Muscle of leg (tissue), 11 donors: ENCODE data around the gene SLC12A5. TPM values are rescaled to one million over a fixed set of nuclear protein-coding genes. Genes with fewer than 3 reads are reported as not detected.
A peak's percentile ranks its signal among the peaks of the same experiment; 100 is the strongest.
"Not testable (repeated sequence)": the region's sequence is repeated elsewhere in the genome, so short reads cannot be mapped to it uniquely, and the experiment has no call there.

ENCODE experiments used
- DNase-seq: peaks from one replicate; pipeline ENCODE4 v3.0.0; 2013
- H3K27ac ChIP-seq: one replicate; pipeline ENCODE4 v1.5.1; 2013; ENCODE audit warnings: mild to moderate bottlenecking, low read length, control low read depth
- H3K27me3 ChIP-seq: one replicate; pipeline ENCODE4 v1.6.1; 2013; ENCODE audit warnings: low read length; ENCODE audit not compliant: control insufficient read depth, insufficient read depth
- H3K36me3 ChIP-seq: one replicate; pipeline ENCODE4 v1.6.1; 2013; ENCODE audit warnings: low read length; ENCODE audit not compliant: control insufficient read depth, insufficient read depth
- H3K4me1 ChIP-seq: one replicate; pipeline ENCODE4 v1.6.1; 2013; ENCODE audit warnings: low read length; ENCODE audit not compliant: control insufficient read depth, insufficient read depth
- H3K4me3 ChIP-seq: one replicate; pipeline ENCODE4 v1.5.1; 2013; ENCODE audit warnings: low read length, control low read depth
- H3K9me3 ChIP-seq: replicated peaks from 2 replicates; pipeline ENCODE4 v1.6.1; 2013; ENCODE audit warnings: low read depth, low read length; ENCODE audit not compliant: control insufficient read depth
- WGBS: methylation state at CpG from one replicate; pipeline ENCODE4 v1.1.5; 2013; ENCODE audit warnings: missing lambda C conversion rate; ENCODE audit not compliant: insufficient coverage; 5-methylcytosine and 5-hydroxymethylcytosine counted together
- polyA plus RNA-seq, 8 donors: library from polyadenylated mRNA; unstranded; fragments of 120-200 nt; gene quantifications; one replicate each; pipeline versions ENCODE4 v1.2.1 to v1.2.3, GENCODE V29; 2013; ENCODE audit warnings: inconsistent platforms in 1 of 8, low replicate concordance in 1 of 8; ENCODE audit not compliant: insufficient read length in 8 of 8, insufficient read depth in 1 of 8
- total RNA-seq: library from RNA; stranded (reverse); fragments of 120-200 nt; gene quantifications from one replicate; pipeline ENCODE4 v1.2.4, GENCODE V29; 2013

The SLC12A5 gene
- total and polyA plus RNA-seq, 9 donors, result 0.13 to 2.3 (median 1.3) TPM

DNA sequence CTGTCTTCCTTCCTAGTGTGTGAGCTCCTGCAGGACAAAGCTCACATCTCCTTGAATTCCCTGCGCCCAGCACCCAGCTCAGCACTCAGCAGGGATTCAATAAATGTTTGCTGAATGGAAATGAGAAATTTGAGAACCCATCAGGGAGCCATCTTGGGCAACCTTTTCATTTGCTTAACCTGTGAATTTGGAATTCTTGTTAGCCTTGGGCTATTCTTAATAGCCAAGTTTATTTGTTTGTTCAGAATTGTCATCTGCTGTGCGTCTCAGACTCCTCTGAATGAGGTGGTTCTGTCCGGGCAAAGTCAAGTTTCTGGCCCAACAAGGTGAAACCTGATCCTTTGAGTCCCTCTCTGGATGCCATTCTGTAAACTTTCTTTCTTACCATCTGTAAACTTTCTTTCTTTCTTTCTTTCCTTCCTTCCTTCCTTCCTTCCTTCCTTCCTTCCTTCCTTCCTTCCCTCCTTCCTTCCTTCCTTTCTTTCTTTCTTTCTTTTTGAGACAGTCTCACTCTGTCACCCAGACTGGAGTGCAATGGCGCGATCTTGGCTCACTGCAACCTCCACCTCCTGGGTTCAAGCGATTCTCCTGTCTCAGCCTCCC, 33.4 kb upstream of the SLC12A5 start:
- H3K9me3 ChIP-seq, H3K4me1 ChIP-seq, H3K36me3 ChIP-seq, H3K27ac ChIP-seq, H3K4me3 ChIP-seq, H3K27me3 ChIP-seq, DNase-seq: not testable (repeated sequence)
- no CpG with 5 or more reads among the region's 6 CpGs for WGBS

DNA sequence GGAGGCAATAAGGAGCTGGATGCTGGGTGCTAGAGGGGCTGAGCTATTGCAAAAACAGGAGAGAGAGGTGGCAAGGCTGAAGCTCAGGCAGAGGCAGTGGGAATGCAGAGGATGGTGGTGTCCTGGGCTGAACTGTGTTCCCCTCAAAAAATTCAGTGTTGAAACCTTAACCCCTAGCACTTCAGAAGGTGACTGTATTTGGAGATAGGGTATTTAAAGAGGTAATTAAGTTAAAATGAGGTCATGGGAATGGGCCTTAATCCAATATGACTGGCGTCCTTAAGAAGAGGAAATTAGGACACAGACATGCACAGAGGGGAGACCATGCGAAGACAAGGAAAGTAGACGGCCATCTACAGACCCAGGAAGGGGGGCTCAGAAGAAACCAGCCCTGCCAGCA, 31.8 kb upstream of the SLC12A5 start:
- DNase-seq, result no peak
- no peaks in the 10 kb centered on the region for H3K36me3 ChIP-seq
- H3K27me3 ChIP-seq, result peaks cover 8% of the 10 kb centered on the region

GRCh38 chr20:45998337-45998736, 30.7 kb upstream of the SLC12A5 start:
- Histone ChIP-seq H3K27me3 (peaks cover 8% of the 10 kb centered on the region), H3K4me3 (no peak overlapping the region), H3K4me1 (peaks cover 6% of the 10 kb centered on the region), H3K9me3 (no peaks in the 10 kb centered on the region), H3K27ac (no peak overlapping the region), H3K36me3 (no peaks in the 10 kb centered on the region)
- no CpG with 5 or more reads among the region's 2 CpGs for WGBS
- DNase-seq, result peak; percentile 38

More for the DNA sequence above, 31.8 kb upstream of the SLC12A5 start:
- Histone ChIP-seq H3K4me3 (no peak overlapping the region), H3K4me1 (peaks cover 6% of the 10 kb centered on the region), H3K9me3 (no peaks in the 10 kb centered on the region), H3K27ac (no peak overlapping the region)
- WGBS, result 21% methylated on average over 3 of the region's 3 CpGs

GRCh38 chr20:45998761-45999160, 30.3 kb upstream of the SLC12A5 start:
- WGBS, result 80% methylated on average over 1 of the region's 4 CpGs
- H3K27ac ChIP-seq, result no peak overlapping the region
- H3K27me3 ChIP-seq, result peaks cover 8% of the 10 kb centered on the region
- no peak overlapping the region for H3K4me3 ChIP-seq
- H3K4me1 ChIP-seq, result peaks cover 6% of the 10 kb centered on the region
- DNase-seq, result peak; percentile 33
- H3K9me3 ChIP-seq, result no peaks in the 10 kb centered on the region
- H3K36me3 ChIP-seq, result no peaks in the 10 kb centered on the region

DNA sequence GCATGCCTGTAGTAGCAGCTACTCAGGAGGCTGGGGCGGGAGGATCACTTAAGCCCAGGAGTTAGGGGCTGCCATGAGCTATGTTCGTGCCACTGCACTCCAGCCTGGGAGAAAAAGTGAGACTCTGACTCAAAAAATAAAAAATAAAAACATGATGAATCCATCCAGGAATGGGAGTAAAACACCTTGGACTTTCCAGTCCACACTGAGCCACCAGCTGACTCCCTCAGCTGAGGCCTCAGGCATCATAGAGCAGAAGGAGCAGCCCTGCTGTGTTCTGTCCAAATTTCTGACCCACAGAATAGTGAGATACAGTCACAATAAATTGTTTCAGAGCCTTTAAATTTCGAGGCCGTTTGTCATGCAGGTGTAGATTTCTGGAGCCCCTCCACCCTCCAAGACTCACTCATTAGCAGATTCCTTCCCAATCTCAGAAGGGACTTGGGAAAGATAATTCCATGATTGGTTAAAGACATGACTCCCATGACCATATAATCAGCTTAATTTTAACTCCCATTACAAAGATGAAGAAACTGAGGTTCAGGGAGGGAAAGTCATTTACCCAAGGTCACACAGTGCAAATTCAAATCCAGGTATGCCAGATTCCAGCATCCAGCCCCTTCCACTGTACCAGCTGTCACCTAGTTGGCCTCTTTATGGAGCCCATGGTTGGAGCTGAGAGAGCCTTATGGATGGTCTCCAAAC, 29.3 kb upstream of the SLC12A5 start:
- H3K27me3 ChIP-seq, result peaks cover 9% of the 10 kb centered on the region
- H3K4me1 ChIP-seq, result peaks cover 6% of the 10 kb centered on the region
- no peak for DNase-seq
- no peak overlapping the region for H3K27ac ChIP-seq
- no peaks in the 10 kb centered on the region for H3K36me3 ChIP-seq
- WGBS, result no CpG with 5 or more reads among the region's 4 CpGs
- no peak overlapping the region for H3K4me3 ChIP-seq
- H3K9me3 ChIP-seq, result no peaks in the 10 kb centered on the region

GRCh38 chr20:46000262-46000996, 28.6 kb upstream of the SLC12A5 start:
- H3K4me1 ChIP-seq, result peaks cover 6% of the 10 kb centered on the region
- DNase-seq, result peak; percentile 43
- no peaks in the 10 kb centered on the region for H3K36me3 ChIP-seq
- no peaks in the 10 kb centered on the region for H3K9me3 ChIP-seq
- no peak overlapping the region for H3K4me3 ChIP-seq
- H3K27ac ChIP-seq, result no peak overlapping the region
- WGBS, result 24% methylated on average over 13 of the region's 16 CpGs
- peaks cover 9% of the 10 kb centered on the region for H3K27me3 ChIP-seq

GRCh38 chr20:46001498-46001897, 27.5 kb upstream of the SLC12A5 start:
- no peaks in the 10 kb centered on the region for H3K9me3 ChIP-seq
- peaks cover 6% of the 10 kb centered on the region for H3K4me1 ChIP-seq
- no peaks in the 10 kb centered on the region for H3K36me3 ChIP-seq
- WGBS, result 87% methylated on average over 5 of the region's 5 CpGs
- H3K27ac ChIP-seq, result no peak overlapping the region
- H3K27me3 ChIP-seq, result peaks cover 9% of the 10 kb centered on the region
- H3K4me3 ChIP-seq, result no peak overlapping the region
- no peak for DNase-seq

- Histone ChIP-seq H3K27me3 (peaks cover 12% of the 10 kb centered on the region), H3K4me1 (peaks cover 6% of the 10 kb centered on the region), H3K36me3 (no peaks in the 10 kb centered on the region), H3K27ac (no peak overlapping the region), H3K9me3 (no peaks in the 10 kb centered on the region), H3K4me3 (no peak overlapping the region)
- no peak for DNase-seq
- 90% methylated on average over 1 of the region's 3 CpGs for WGBS
Measured at GRCh38 chr20:46002008-46002407, 27.0 kb upstream of the SLC12A5 start.

DNA sequence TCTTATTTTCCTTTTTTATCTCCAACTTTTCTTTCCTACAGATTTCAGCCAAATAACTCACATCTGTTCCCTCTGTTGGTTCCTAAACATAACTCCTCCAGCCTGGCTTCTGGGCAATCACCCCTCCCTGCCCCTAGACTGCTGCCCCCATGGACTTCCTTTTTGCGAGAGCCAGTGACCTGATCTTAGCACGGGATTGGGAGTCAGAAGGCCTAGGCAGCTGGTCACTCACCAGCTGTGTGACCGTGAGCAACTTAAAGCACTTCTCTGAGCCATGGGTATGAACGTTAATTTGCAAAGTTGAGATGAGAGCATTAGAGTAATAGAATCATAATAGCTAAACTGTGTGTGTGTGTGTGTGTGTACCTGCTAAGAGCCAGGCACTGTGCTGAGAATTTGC, 24.8 kb upstream of the SLC12A5 start:
- 86% methylated on average over 1 of the region's 4 CpGs for whole genome bisulfite sequencing
- Histone ChIP-seq H3K9me3 (no peaks in the 10 kb centered on the region), H3K4me3 (no peak overlapping the region), H3K4me1 (peaks cover 6% of the 10 kb centered on the region), H3K27me3 (peaks cover 30% of the 10 kb centered on the region), H3K36me3 (no peaks in the 10 kb centered on the region), H3K27ac (no peak overlapping the region)
- peak; percentile 58 for DNase-seq

- H3K4me3 ChIP-seq, result no peak overlapping the region
- no peaks in the 10 kb centered on the region for H3K9me3 ChIP-seq
- no peaks in the 10 kb centered on the region for H3K36me3 ChIP-seq
- H3K27me3 ChIP-seq, result peaks cover 38% of the 10 kb centered on the region
- WGBS, result 10% methylated on average over 1 of the region's 3 CpGs
- peak; percentile 78 for DNase-seq
- H3K4me1 ChIP-seq, result peaks cover 5% of the 10 kb centered on the region
- H3K27ac ChIP-seq, result no peak overlapping the region
Measured at GRCh38 chr20:46004889-46005473, 24.0 kb upstream of the SLC12A5 start.
